ENCODE results near the gene STRA6.

Gene STRA6

GRCh38 chr15:74188216-74188615 lies 14.4 kb downstream of the STRA6 start:
- H3K4me3 ChIP-seq (ENCODE audit: low read depth, low read length), result no peak overlapping the region
- no peak for DNase-seq (ENCODE audit: low read depth)

DNA sequence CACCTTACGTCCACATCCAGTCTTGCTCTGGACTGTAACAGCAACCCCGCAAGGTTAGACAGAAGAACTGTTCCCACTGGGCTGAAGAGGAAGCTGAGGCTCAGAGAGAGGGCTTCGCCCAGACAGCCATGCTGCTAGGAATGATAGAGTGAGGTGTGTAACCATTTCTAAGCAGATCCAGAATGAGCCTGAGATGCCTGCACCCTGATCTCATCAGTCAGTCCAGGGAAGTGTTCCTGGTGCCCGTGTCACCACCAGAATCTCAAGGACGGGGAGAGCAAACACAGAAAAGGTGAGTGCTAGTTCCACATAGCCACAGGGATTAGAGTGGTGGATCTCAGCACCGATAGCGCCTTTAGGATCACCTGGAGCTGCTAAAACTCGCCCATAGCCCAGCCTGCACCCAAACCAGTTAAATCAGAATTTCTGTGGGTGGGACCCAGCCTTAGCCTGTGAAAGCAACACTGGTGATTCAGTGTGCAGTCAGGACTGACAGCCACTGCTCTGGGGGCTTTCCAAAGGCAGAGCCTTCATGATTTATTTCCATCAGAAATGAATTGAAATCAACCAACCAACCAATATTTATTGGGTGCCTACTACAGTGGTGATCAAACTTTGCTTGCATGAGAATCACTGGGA lies 16.8 kb downstream of the STRA6 start:
- no peak for DNase-seq (ENCODE audit: low read depth)

DNA sequence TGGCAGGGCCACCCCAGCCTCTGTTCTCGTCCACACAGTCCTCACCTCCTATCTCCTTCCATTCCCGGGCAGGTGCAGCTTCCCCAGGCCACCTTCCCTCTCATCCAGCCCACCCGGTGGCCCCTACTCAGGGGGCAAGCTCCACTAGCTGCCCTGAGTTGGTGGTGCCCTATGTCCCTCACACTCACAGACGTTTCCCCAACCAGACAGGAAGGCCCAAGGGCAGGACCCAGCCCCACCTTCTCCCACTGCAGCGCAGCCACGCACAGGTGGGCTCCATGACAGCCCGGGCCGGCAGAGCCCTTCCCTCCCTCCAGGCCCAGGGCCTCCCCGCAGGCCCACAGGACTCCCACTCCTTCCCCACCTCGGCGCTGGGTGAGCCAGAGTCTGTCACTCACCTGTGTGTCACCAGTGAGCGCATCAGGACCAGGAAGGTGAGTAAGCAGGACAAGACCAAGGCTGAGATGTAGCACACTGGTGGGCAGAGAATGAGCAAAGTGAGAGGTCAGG lies 17.9 kb downstream of the STRA6 start:
- H3K4me3 ChIP-seq (ENCODE audit: low read depth, low read length), result no peak overlapping the region
- no peak for DNase-seq (ENCODE audit: low read depth)

More for the DNA sequence above, 16.8 kb downstream of the STRA6 start:
- H3K4me3 ChIP-seq (ENCODE audit: low read depth, low read length), result no peak overlapping the region

GRCh38 chr15:74182131-74182530 lies 20.5 kb downstream of the STRA6 start:
- DNase-seq (ENCODE audit: low read depth), result no peak
- H3K4me3 ChIP-seq (ENCODE audit: low read depth, low read length), result no peak overlapping the region

DNA sequence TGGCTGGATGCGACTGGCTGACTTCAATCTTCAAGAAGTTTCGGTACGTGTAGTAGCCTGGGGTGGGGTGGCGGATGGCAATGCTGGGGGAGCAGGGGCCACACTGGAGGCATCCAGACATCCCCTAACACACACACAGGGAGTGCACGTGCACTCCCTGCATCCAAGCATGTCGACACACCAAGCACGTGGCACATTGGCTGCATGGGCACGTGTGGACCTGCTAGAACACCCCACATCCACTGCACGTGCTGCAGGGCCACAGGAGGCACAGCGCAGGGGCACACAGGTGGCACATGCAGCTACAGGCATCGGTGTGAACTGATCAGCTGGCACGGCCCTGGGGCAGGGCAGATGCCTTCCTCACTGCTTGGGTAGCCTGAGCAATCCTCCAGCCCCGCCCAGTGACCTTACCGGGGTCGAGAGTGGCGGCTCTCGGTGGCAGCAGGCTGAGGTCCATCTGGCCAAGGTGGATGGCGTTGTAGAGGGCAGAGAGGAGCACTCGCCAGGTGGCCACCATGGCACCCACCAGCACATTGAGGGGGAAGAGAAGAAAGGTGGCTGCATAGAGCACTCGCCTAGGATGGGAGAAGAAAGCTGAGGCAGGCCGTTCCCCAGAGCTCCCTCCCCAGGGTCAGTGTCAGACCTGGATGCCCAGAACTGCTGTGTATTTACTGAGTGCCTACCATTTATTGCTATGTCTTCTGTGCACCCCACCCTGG lies 21.5 kb downstream of the STRA6 start:
- H3K4me3 ChIP-seq (ENCODE audit: low read depth, low read length), result no peak overlapping the region
- DNase-seq (ENCODE audit: low read depth), result no peak

DNA sequence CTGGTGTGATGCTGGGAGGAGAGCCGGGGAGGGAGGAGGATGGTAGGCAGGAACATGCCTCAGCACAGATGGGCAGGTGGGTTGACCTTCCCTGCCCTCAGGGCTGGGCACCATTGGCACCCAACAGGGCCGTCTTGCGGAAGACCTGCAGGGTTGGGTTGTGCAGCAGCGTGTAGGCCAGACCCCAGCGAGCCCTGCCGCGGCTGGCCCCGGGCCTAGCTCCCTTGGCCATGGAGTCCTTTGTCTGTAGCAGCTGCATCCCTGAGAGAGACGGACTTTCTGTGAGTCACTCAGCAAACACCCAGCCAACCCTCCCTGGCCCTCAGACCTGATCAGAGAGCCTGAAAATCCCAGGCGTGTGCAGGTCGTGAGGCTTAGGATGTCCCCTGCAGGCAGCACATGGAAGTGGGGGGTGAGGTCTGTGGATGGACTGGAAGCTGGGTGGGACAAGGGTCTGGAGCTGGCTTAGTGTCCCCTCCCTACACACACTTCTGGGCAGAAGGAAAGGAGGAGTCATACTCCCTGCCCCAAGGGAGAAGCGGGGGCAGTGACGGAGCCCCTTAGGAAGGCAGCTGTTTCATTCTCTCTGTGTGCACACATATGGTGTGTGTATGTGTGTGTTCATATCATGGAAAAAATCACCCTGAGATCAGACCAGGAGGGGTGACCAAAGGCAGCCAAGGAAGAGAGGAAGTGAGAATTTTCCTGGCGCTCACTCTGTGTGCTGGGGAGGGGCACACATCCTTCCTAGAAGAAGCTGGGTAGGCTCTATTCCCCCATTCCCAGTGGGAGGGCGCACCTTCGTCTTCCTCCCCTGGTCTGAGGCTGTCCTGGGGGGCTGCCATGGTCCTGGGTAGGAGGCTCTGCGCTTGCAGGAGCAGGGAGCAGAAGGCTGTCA lies 22.4 kb downstream of the STRA6 start:
- H3K4me3 ChIP-seq (ENCODE audit: low read depth, low read length), result no peak overlapping the region
- no peak for DNase-seq (ENCODE audit: low read depth)

GRCh38 chr15:74179101-74179841 lies 23.3 kb downstream of the STRA6 start:
- no peak for DNase-seq (ENCODE audit: low read depth)
- no peak overlapping the region for H3K4me3 ChIP-seq (ENCODE audit: low read depth, low read length)

- H3K4me3 ChIP-seq (ENCODE audit: low read depth, low read length), result no peak overlapping the region
- no peak for DNase-seq (ENCODE audit: low read depth)
Observed at GRCh38 chr15:74178326-74179100, 24.1 kb downstream of the STRA6 start.

GRCh38 chr15:74176262-74177214 lies 26.0 kb downstream of the STRA6 start:
- H3K4me3 ChIP-seq (ENCODE audit: low read depth, low read length), result no peak overlapping the region
- no peak for DNase-seq (ENCODE audit: low read depth)

GRCh38 chr15:74175271-74176191 lies 27.1 kb downstream of the STRA6 start:
- no peak for DNase-seq (ENCODE audit: low read depth)
- no peak overlapping the region for H3K4me3 ChIP-seq (ENCODE audit: low read depth, low read length)

DNA sequence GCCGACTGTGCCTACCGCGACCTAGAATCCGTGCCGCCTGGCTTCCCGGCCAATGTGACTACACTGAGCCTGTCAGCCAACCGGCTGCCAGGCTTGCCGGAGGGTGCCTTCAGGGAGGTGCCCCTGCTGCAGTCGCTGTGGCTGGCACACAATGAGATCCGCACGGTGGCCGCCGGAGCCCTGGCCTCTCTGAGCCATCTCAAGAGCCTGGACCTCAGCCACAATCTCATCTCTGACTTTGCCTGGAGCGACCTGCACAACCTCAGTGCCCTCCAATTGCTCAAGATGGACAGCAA lies 27.7 kb downstream of the STRA6 start:
- DNase-seq (ENCODE audit: low read depth), result no peak
- no peak overlapping the region for H3K4me3 ChIP-seq (ENCODE audit: low read depth, low read length)

DNA sequence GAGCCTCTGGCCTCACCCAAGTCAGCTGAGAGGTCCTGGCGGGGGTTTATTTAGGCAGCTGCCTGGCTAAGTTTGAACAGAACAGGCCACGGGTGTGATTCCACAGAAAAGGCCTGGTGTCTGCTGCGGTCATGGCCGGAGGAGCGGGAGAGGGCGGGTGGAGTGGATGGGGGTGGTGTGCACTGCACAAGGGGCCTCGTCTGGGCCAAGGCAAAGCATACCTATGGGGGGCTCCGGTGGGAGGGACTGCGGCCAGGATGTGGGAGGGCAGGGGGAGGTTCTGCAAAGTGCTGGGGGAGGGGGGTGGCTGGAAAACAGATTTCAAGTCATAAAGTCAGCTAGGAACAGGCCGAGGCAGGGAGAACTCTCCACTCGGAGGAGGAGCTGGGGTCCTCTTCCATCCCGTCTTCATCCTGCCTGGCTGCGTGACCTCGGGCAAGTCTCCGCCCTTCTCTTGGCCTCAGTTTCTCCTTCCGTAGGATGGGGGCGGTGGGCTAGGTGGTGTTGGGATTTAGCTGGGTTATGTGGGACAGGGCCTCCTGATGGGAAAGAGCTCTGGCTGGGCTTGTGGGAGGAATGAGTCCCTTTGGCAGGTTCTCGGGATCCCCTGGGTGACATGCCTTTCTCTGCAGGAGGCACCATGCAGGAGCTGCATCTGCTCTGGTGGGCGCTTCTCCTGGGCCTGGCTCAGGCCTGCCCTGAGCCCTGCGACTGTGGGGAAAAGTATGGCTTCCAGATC lies 28.2 kb downstream of the STRA6 start:
- DNase-seq (ENCODE audit: low read depth), result no peak
- no peak overlapping the region for H3K4me3 ChIP-seq (ENCODE audit: low read depth, low read length)

DNA sequence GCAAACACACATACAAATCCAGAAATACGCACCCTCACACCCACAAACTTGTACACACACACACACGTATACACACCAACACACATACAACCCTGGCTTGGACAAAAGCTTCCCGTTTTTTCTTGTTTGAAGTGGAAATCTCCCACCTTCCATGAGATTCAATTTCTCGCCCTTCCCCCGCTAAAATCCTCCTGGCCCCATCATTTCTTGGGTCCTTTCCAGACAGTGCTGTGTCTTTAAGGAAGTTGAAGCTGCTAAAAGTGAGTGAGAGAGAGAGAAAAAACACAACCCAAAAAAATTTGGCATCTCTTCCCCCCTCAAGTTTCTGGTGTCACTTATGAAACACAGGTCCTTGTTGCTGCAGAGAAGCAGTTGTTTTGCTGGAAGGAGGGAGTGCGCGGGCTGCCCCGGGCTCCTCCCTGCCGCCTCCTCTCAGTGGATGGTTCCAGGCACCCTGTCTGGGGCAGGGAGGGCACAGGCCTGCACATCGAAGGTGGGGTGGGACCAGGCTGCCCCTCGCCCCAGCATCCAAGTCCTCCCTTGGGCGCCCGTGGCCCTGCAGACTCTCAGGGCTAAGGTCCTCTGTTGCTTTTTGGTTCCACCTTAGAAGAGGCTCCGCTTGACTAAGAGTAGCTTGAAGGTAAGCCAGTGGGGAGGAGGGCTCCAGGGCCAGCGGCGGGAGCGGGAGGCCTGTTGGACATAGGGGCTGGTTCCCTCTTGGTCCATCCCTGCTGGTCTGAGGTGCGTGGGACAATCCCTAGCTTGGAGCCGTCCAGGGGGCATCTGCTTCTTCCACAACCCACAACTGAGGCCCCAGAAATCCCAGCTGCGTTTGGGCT lies 29.0 kb downstream of the STRA6 start, which contains the start of gene ISLR:
Gene ISLR (plus strand): TSS at position 331 of the 839 bp plus-strand sequence. CDS start 1,149 bp downstream, outside the sequence.
- DNase-seq (ENCODE audit: low read depth), result no peak

GRCh38 chr15:74172701-74173379 lies 29.7 kb downstream of the STRA6 start:
- no peak overlapping the region for H3K4me3 ChIP-seq (ENCODE audit: low read depth, low read length)
- no peak for DNase-seq (ENCODE audit: low read depth)

More for the DNA sequence above, 29.0 kb downstream of the STRA6 start, which contains the start of gene ISLR:
- H3K4me3 ChIP-seq (ENCODE audit: low read depth, low read length), result no peak within 1 kb of the TSS
